Thymus (tissue), 11 donors: Measurements from ENCODE around the gene RNF212. TPM values are rescaled to one million over a fixed set of nuclear protein-coding genes. Genes with fewer than 3 reads are reported as not detected.

Experiments used
- DNase-seq, 9 donors: peaks; one replicate each; pipeline ENCODE4 v3.0.0-alpha.2; 2013; ENCODE audit warnings: low spot score in 9 of 9, low read depth in 6 of 9, missing footprints in 1 of 9
- H3K27ac ChIP-seq, 2 donors: one replicate each; pipeline ENCODE4 v1.5.1; 2013; ENCODE audit warnings: control low read depth in 1 of 2, low read depth in 1 of 2, low read length in 1 of 2, mild to moderate bottlenecking in 1 of 2, moderate library complexity in 1 of 2
- H3K27me3 ChIP-seq, 2 donors: one replicate each; pipeline ENCODE4 v1.5.1; 2013; ENCODE audit warnings: low read length in 1 of 2; ENCODE audit not compliant: control insufficient read depth in 2 of 2, insufficient read depth in 1 of 2
- H3K36me3 ChIP-seq, 2 donors: one replicate each; pipeline ENCODE4 v1.5.1; 2013; ENCODE audit warnings: low read length in 1 of 2, mild to moderate bottlenecking in 1 of 2, moderate library complexity in 1 of 2; ENCODE audit not compliant: control insufficient read depth in 2 of 2, insufficient read depth in 2 of 2
- H3K4me1 ChIP-seq, 2 donors: one replicate each; pipeline ENCODE4 v1.5.1; 2013; ENCODE audit warnings: low read length in 2 of 2; ENCODE audit not compliant: control insufficient read depth in 2 of 2, insufficient read depth in 2 of 2
- H3K4me3 ChIP-seq, 2 donors: one replicate each; pipeline ENCODE4 v1.5.1; 2013; ENCODE audit warnings: low read length in 2 of 2, control low read depth in 1 of 2, mild to moderate bottlenecking in 1 of 2
- H3K9me3 ChIP-seq, 2 donors: one replicate each; pipeline ENCODE4 v1.5.1; 2013; ENCODE audit warnings: low read length in 1 of 2, mild to moderate bottlenecking in 1 of 2; ENCODE audit not compliant: control insufficient read depth in 2 of 2, insufficient read depth in 1 of 2
- WGBS: extraction: QIAGEN DNeasy Blood & Tissue Kit; methylation state at CpG from one replicate; pipeline ENCODE4 v1.1.7; 2013; 5-methylcytosine and 5-hydroxymethylcytosine counted together
- polyA plus RNA-seq: library from polyadenylated mRNA; stranded (reverse); fragments of 200-250 nt; gene quantifications from one replicate; pipeline ENCODE4 v1.2.3, GENCODE V29; 2013
- total RNA-seq: library from RNA; stranded (reverse); fragments of 120-200 nt; gene quantifications from one replicate; pipeline ENCODE4 v1.2.4, GENCODE V29; 2013
- donor health status: healthy.

The RNF212 gene
- total and polyA plus RNA-seq, 2 donors = 1.1 to 11.2 TPM

GRCh38 chr4:1105662-1106061, 7.7 kb downstream of the RNF212 start:
- Histone ChIP-seq H3K36me3 (no peaks in the 10 kb centered on the region), H3K27me3 (peaks cover 0 to 9% of the 10 kb centered on the region in 2 donors), H3K4me1 (no peaks in the 10 kb centered on the region), H3K27ac (no peak overlapping the region), H3K9me3 (no peaks in the 10 kb centered on the region), H3K4me3 (no peak overlapping the region)
- DNase-seq = no peak
- WGBS = 90% methylated on average over 10 of the region's 10 CpGs

GRCh38 chr4:1105067-1105466, 8.3 kb downstream of the RNF212 start:
- 89% methylated on average over 12 of the region's 12 CpGs for WGBS
- Histone ChIP-seq H3K27me3 (peaks cover 0 to 11% of the 10 kb centered on the region in 2 donors), H3K4me3 (no peak overlapping the region), H3K4me1 (no peaks in the 10 kb centered on the region), H3K36me3 (no peaks in the 10 kb centered on the region), H3K27ac (no peak overlapping the region), H3K9me3 (no peaks in the 10 kb centered on the region)
- no peak for DNase-seq

- DNase-seq = no peak
- Histone ChIP-seq H3K27ac (no peak overlapping the region), H3K36me3 (no peaks in the 10 kb centered on the region), H3K9me3 (no peaks in the 10 kb centered on the region), H3K4me3 (no peak overlapping the region), H3K27me3 (peaks cover 0 to 11% of the 10 kb centered on the region in 2 donors), H3K4me1 (no peaks in the 10 kb centered on the region)
- 93% methylated on average over 8 of the region's 8 CpGs for WGBS
These were observed 8.7 kb downstream of the RNF212 start for GRCh38 chr4:1104647-1105046.

- Histone ChIP-seq H3K4me3 (no peak overlapping the region), H3K9me3 (no peaks in the 10 kb centered on the region), H3K27me3 (peaks cover 0 to 3% of the 10 kb centered on the region in 2 donors), H3K27ac (no peak overlapping the region), H3K4me1 (no peaks in the 10 kb centered on the region), H3K36me3 (no peaks in the 10 kb centered on the region)
- 91% methylated on average over 27 of the region's 27 CpGs for WGBS
- DNase-seq = no peak
These were observed 13.6 kb downstream of the RNF212 start for GRCh38 chr4:1099684-1100335.

- H3K27me3 ChIP-seq = peaks cover 0 to 3% of the 10 kb centered on the region in 2 donors
- H3K36me3 ChIP-seq = no peaks in the 10 kb centered on the region
- DNase-seq = no peak
- no peaks in the 10 kb centered on the region for H3K4me1 ChIP-seq
- H3K4me3 ChIP-seq = no peak overlapping the region
- no peak overlapping the region for H3K27ac ChIP-seq
- WGBS = 96% methylated on average over 9 of the region's 9 CpGs
- H3K9me3 ChIP-seq = no peaks in the 10 kb centered on the region
These were observed 14.1 kb downstream of the RNF212 start for GRCh38 chr4:1099270-1099669.

- no peaks in the 10 kb centered on the region for H3K9me3 ChIP-seq
- no peak overlapping the region for H3K27ac ChIP-seq
- H3K36me3 ChIP-seq = no peaks in the 10 kb centered on the region
- H3K4me1 ChIP-seq = no peaks in the 10 kb centered on the region
- H3K27me3 ChIP-seq = peaks cover 0 to 3% of the 10 kb centered on the region in 2 donors
- 98% methylated on average over 8 of the region's 8 CpGs for WGBS
- DNase-seq = no peak
- H3K4me3 ChIP-seq = no peak overlapping the region
These were observed 14.9 kb downstream of the RNF212 start for GRCh38 chr4:1098311-1098925.

GRCh38 chr4:1097553-1097952, 15.8 kb downstream of the RNF212 start:
- Histone ChIP-seq H3K4me1 (no peaks in the 10 kb centered on the region), H3K9me3 (no peaks in the 10 kb centered on the region), H3K27ac (no peak overlapping the region), H3K4me3 (no peak overlapping the region), H3K36me3 (no peaks in the 10 kb centered on the region), H3K27me3 (peaks cover 0 to 3% of the 10 kb centered on the region in 2 donors)
- no peak for DNase-seq
- WGBS = 94% methylated on average over 9 of the region's 9 CpGs

- Histone ChIP-seq H3K27me3 (peaks cover 0 to 3% of the 10 kb centered on the region in 2 donors), H3K9me3 (no peaks in the 10 kb centered on the region), H3K4me3 (no peak overlapping the region), H3K36me3 (no peaks in the 10 kb centered on the region), H3K4me1 (no peaks in the 10 kb centered on the region), H3K27ac (no peak overlapping the region)
- WGBS = 91% methylated on average over 5 of the region's 5 CpGs
- DNase-seq = no peak
These were observed 16.5 kb downstream of the RNF212 start for GRCh38 chr4:1096841-1097240.

- WGBS = 82% methylated on average over 6 of the region's 6 CpGs
- H3K4me1 ChIP-seq = no peaks in the 10 kb centered on the region
- no peak overlapping the region for H3K4me3 ChIP-seq
- DNase-seq = no peak
- no peak overlapping the region for H3K27ac ChIP-seq
- H3K27me3 ChIP-seq = no peaks in the 10 kb centered on the region
- no peaks in the 10 kb centered on the region for H3K9me3 ChIP-seq
- no peaks in the 10 kb centered on the region for H3K36me3 ChIP-seq
These were observed 19.1 kb downstream of the RNF212 start for GRCh38 chr4:1094336-1094690.
